Peyer's patch (tissue), 4 donors: Measurements from ENCODE around the gene KIF12. TPM values are rescaled to one million over a fixed set of nuclear protein-coding genes. Genes with fewer than 3 reads are reported as not detected.

ENCODE experiments used
- DNase-seq, 3 donors: peaks; one replicate each; pipeline ENCODE4 v3.0.0-alpha.2; 2017 to 2019
- H3K27ac ChIP-seq, 4 donors: fragments of 200-600 bp; sonication (generic); one replicate each; pipeline ENCODE4 v1.5.1; 2016 to 2019
- H3K27me3 ChIP-seq, 2 donors: fragments of 200-600 bp; sonication (generic); one replicate each; pipeline ENCODE4 v1.5.1; 2019
- H3K36me3 ChIP-seq, 3 donors: fragments of 200-600 bp; sonication (generic); one replicate each; pipeline ENCODE4 v1.5.1; 2016 to 2019
- H3K4me1 ChIP-seq, 4 donors: fragments of 200-600 bp; sonication (generic); one replicate each; pipeline ENCODE4 v1.5.1; 2016 to 2019
- H3K4me3 ChIP-seq, 4 donors: fragments of 200-600 bp; sonication (generic); 1 replicate in 3 of 4; 2 replicates in 1 of 4; pipeline ENCODE4 v1.5.1; 2016 to 2019; ENCODE audit warnings: mild to moderate bottlenecking in 1 of 4
- H3K9me3 ChIP-seq, 4 donors: fragments of 200-600 bp; sonication (generic); one replicate each; pipeline ENCODE4 v1.5.1; 2016 to 2019; ENCODE audit warnings: mild to moderate bottlenecking in 1 of 4
- POLR2A ChIP-seq, 2 donors: fragments of 450-650 bp; IDR thresholded peaks; one replicate each; pipeline ENCODE4 v1.5.1; 2017; ENCODE audit warnings: antibody characterized with exemption in 2 of 2, mild to moderate bottlenecking in 2 of 2, moderate library complexity in 2 of 2
- total RNA-seq, 4 donors: library from RNA; depleted of rRNA; stranded (reverse); fragments of >200 nt; gene quantifications; one replicate each; pipeline ENCODE4 v1.1.0, GENCODE V29; 2016
- TF ChIP-seq, protein P1 (sequence below), 6 experiments: fragments of 450-650 bp in 4 of 6; fragments of 200-600 bp in 2 of 6; sonication (generic) in 1 of 6; IDR thresholded peaks; one replicate each; pipeline ENCODE4 v1.5.1; 2017 to 2019; ENCODE audit warnings: antibody characterized with exemption in 6 of 6, mild to moderate bottlenecking in 3 of 6, moderate library complexity in 1 of 6

KIF12 gene
- total RNA-seq, 4 donors from 2014 or later: 23.6 to 85.3 (median 41.3) TPM

DNA sequence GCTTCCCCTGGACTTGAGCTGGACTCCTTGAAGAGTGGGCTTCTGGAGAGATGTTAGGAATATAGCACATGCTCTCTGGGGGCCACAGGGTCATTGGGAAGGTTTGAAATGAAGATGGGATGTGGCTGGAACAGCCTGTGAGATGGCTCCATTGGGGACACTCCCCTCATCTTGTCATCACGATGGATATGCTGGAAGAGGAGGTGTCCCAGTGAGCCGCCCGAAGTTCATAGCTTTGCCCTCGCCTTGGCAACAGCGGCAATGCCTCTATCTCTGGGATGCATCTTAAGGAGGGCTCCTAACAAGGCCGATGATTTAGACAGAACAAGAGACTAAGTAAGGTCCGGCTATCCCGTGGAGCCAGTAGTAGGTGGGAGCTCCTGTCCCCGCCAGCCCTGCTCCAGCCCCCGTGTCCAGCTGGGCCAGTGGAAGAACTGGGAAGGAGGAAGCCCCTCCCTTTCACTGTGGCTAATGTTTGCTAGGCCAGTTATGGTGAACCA lies 44.9 kb downstream of the KIF12 start:
- Histone ChIP-seq H3K4me1 (no peaks in the 10 kb centered on the region), H3K36me3 (peaks cover 0 to 7% (median 0%) of the 10 kb centered on the region in 3 donors), H3K9me3 (no peaks in the 10 kb centered on the region), H3K27ac (no peak overlapping the region), H3K27me3 (no peaks in the 10 kb centered on the region), H3K4me3 (no peak overlapping the region)
- TF ChIP-seq, protein P1, sequence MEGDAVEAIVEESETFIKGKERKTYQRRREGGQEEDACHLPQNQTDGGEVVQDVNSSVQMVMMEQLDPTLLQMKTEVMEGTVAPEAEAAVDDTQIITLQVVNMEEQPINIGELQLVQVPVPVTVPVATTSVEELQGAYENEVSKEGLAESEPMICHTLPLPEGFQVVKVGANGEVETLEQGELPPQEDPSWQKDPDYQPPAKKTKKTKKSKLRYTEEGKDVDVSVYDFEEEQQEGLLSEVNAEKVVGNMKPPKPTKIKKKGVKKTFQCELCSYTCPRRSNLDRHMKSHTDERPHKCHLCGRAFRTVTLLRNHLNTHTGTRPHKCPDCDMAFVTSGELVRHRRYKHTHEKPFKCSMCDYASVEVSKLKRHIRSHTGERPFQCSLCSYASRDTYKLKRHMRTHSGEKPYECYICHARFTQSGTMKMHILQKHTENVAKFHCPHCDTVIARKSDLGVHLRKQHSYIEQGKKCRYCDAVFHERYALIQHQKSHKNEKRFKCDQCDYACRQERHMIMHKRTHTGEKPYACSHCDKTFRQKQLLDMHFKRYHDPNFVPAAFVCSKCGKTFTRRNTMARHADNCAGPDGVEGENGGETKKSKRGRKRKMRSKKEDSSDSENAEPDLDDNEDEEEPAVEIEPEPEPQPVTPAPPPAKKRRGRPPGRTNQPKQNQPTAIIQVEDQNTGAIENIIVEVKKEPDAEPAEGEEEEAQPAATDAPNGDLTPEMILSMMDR (IDR thresholded peaks at IDR 0.05): no peak
- TF ChIP-seq POLR2A (IDR thresholded peaks at IDR 0.05): no peak
- DNase-seq: peak in 1 of 3 donors; percentile 6

DNA sequence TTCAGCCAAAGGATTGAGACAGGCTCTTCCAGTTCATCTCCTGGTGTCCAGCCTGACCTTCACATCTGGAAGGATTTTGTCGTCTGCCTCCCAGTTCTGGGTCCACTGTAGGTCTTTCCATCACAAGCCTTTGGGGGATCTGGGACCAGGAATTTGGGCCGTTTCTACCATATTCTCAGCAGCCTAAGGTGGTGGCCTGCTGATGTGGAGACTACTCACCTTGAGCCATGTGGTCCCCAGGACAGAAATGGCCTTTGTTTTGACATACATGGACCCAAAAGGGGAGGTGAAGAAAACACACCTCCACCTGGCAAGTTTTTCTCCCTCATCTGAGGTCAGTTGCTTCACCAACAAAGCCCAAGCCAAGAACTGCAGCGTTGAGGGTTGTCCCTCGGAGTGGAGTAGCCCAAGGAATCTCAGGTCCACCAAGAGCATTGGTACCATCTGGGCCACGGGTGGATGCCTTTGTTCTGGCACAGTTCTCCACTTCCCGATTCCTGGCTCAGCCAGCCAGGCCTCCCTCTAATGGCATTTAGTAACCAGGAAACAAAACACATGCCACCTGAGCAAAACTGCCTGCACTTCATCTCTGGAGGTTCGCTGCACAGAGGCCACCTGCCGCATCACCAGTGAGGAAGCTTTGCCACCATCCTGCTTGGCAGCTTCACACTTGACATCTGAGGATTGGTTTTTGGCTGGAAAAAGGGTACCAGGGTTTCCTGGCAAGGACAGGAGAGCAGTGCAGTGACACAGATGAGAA lies 45.7 kb downstream of the KIF12 start:
- Histone ChIP-seq H3K9me3 (no peaks in the 10 kb centered on the region), H3K36me3 (peaks cover 0 to 14% (median 0%) of the 10 kb centered on the region in 3 donors), H3K4me3 (no peak overlapping the region), H3K4me1 (no peaks in the 10 kb centered on the region), H3K27ac (no peak overlapping the region), H3K27me3 (no peaks in the 10 kb centered on the region)
- TF ChIP-seq, protein P1 (IDR thresholded peaks at IDR 0.05): no peak
- TF ChIP-seq POLR2A (IDR thresholded peaks at IDR 0.05): no peak
- peak in 1 of 3 donors; percentile 13 for DNase-seq

DNA sequence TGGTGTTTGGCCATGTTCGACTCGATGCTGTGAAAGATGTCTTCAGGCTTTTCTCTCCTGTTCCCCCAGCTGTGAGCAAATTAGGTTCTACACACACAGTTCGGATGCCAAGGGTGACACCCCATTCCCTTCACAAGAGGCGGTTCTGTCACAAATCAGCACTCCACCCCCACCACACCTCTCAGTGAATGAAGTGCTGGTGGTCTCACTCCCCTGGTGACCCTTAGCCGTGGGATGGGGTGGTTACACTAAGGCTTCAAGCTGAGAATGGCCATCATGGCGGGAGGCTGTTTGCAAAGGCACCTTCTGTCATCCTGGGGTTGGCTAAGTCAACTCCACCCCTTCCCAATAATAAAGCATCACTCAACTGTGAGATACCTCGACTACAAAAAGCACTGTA lies 47.4 kb downstream of the KIF12 start:
- Histone ChIP-seq H3K4me1 (no peaks in the 10 kb centered on the region), H3K4me3 (no peak overlapping the region), H3K36me3 (peaks cover 0 to 14% (median 0%) of the 10 kb centered on the region in 3 donors), H3K27ac (no peak overlapping the region), H3K27me3 (no peaks in the 10 kb centered on the region), H3K9me3 (no peaks in the 10 kb centered on the region)
- DNase-seq: peak in 1 of 3 donors; percentile 3
- TF ChIP-seq, protein P1 (IDR thresholded peaks at IDR 0.05): no peak
- TF ChIP-seq POLR2A (IDR thresholded peaks at IDR 0.05): no peak

DNA sequence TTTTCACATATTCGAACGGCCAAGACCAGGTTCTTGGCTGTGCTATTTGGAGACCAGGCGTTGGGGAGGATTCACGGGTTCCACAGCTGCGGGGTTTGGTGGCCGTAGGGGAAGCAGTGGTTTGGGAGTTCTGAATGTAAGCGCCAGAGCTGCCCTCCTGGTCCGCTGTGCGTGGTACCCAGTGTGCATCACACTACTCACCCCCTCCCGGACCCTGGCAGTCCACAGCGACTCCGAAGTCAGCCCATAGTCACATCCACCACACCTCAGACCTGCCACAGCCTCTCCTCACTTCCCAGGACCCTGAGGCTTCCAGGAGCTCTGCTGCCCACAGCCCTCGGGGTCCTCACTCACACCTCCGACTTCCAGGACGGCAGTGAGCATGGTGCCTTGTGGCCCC lies 47.8 kb downstream of the KIF12 start:
- peaks cover 0 to 14% (median 0%) of the 10 kb centered on the region in 3 donors for H3K36me3 ChIP-seq
- H3K4me3 ChIP-seq: no peak overlapping the region
- TF ChIP-seq, protein P1 (IDR thresholded peaks at IDR 0.05): no peak
- no peak for TF ChIP-seq POLR2A (IDR thresholded peaks at IDR 0.05)
- DNase-seq: peak in 1 of 3 donors; percentile 0
- H3K4me1 ChIP-seq: no peaks in the 10 kb centered on the region
- H3K27ac ChIP-seq: no peak overlapping the region
- H3K9me3 ChIP-seq: no peaks in the 10 kb centered on the region
- H3K27me3 ChIP-seq: no peaks in the 10 kb centered on the region

DNA sequence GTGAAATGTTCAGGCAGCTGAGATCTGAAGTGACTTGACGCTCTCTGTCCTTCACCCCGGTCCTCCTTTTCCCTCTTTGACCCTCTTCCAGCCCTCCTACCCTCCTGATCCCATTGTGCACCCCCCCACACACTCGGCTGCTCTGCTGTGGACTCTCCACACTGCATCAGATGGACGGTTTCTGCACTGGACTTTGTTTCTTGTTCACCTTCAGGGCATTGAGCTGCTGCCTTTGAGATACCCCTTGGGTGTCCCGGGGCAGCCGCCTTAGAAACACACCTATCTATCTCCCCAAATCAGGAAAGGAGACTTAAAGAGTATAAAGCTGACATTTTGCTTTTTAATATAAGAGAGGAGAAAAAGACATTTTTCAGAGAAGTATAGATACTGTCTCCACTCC lies 48.4 kb downstream of the KIF12 start:
- Histone ChIP-seq H3K9me3 (no peaks in the 10 kb centered on the region), H3K4me3 (no peak overlapping the region), H3K4me1 (no peaks in the 10 kb centered on the region), H3K36me3 (peaks cover 0 to 14% (median 0%) of the 10 kb centered on the region in 3 donors), H3K27me3 (no peaks in the 10 kb centered on the region), H3K27ac (no peak overlapping the region)
- TF ChIP-seq, protein P1 (IDR thresholded peaks at IDR 0.05): no peak
- no peak for TF ChIP-seq POLR2A (IDR thresholded peaks at IDR 0.05)
- peak in 1 of 3 donors; percentile 5 for DNase-seq
